Right lobe of liver (tissue), 4 donors: ENCODE measurements around the gene TCFL5.

Experiments used
- CTCF ChIP-seq, 4 donors: fragments of 200-600 bp in 3 of 4; fragments of 450-650 bp in 1 of 4; IDR thresholded peaks; one replicate each; pipeline versions ENCODE4 v1.5.1 to v1.8.0; 2016 to 2022; ENCODE audit warnings: antibody characterized with exemption in 4 of 4, mild to moderate bottlenecking in 2 of 4
- POLR2A ChIP-seq: fragments of 450-650 bp; IDR thresholded peaks from one replicate; pipeline ENCODE4 v1.6.1; 2017; ENCODE audit warnings: antibody characterized with exemption, mild to moderate bottlenecking
- donor health status: DM: no; HTN: no; CAD: no.
- donor health status: DM: no; HTN: no; CAD: no.
- donor health status: DM: no; HTN: yes; CAD: no.

GRCh38 chr20:62849431-62849830 lies 12.2 kb downstream of the TCFL5 start:
- TF ChIP-seq CTCF (IDR thresholded peaks at IDR 0.05) (no peak), POLR2A (no peak)
